ELF-1 (cell line): ENCODE data around the gene KRT25.
A peak's percentile ranks its signal among the peaks of the same experiment; 100 is the strongest.
"Not testable (repeated sequence)": the region's sequence is repeated elsewhere in the genome, so short reads cannot be mapped to it uniquely, and the experiment has no call there.

Experiments used
- DNase-seq: peaks from one replicate; pipeline ENCODE4 v3.0.0-alpha.2; 2016; ENCODE audit warnings: low read depth, low spot score

The KRT25 gene

GRCh38 chr17:40753804-40754203 is 1.3 kb downstream of the KRT25 start:
- DNase-seq = no peak

GRCh38 chr17:40751065-40751464 is 4.1 kb downstream of the KRT25 start:
- no peak for DNase-seq

GRCh38 chr17:40750391-40750790 is 4.7 kb downstream of the KRT25 start:
- no peak for DNase-seq

- DNase-seq = not testable (repeated sequence)
Measured at GRCh38 chr17:40748666-40749065, 6.5 kb downstream of the KRT25 start.

GRCh38 chr17:40738553-40738952 is 16.6 kb downstream of the KRT25 start:
- no peak for DNase-seq

GRCh38 chr17:40735016-40735415 is 20.1 kb downstream of the KRT25 start:
- no peak for DNase-seq

GRCh38 chr17:40734018-40734417 is 21.1 kb downstream of the KRT25 start:
- no peak for DNase-seq

GRCh38 chr17:40730970-40731369 is 24.2 kb downstream of the KRT25 start:
- DNase-seq = no peak

GRCh38 chr17:40727447-40728231 is 27.5 kb downstream of the KRT25 start:
- DNase-seq = no peak

GRCh38 chr17:40726919-40727318 is 28.2 kb downstream of the KRT25 start:
- no peak for DNase-seq

- DNase-seq = no peak
Measured at GRCh38 chr17:40724656-40725055, 30.5 kb downstream of the KRT25 start.

GRCh38 chr17:40722241-40722640 is 32.9 kb downstream of the KRT25 start:
- DNase-seq = no peak

- DNase-seq = no peak
Measured at GRCh38 chr17:40720899-40721298, 34.2 kb downstream of the KRT25 start.

GRCh38 chr17:40718930-40719329 is 36.2 kb downstream of the KRT25 start:
- no peak for DNase-seq

GRCh38 chr17:40717776-40718175 is 37.4 kb downstream of the KRT25 start:
- DNase-seq = no peak

- DNase-seq = no peak
Measured at GRCh38 chr17:40714473-40714872, 40.7 kb downstream of the KRT25 start.

- DNase-seq = no peak
Measured at GRCh38 chr17:40707745-40708144, 47.4 kb downstream of the KRT25 start.

GRCh38 chr17:40705584-40705983 is 49.5 kb downstream of the KRT25 start:
- no peak for DNase-seq

- DNase-seq = no peak
Measured at GRCh38 chr17:40703652-40704051, 51.5 kb downstream of the KRT25 start, which contains the start of gene KRT24. TSS of gene KRT24 (minus strand) at chr17:40703752. CDS start at chr17:40703693, 59 bp downstream.

- no peak for DNase-seq
Measured at GRCh38 chr17:40702271-40702670, 52.9 kb downstream of the KRT25 start.

GRCh38 chr17:40699853-40700252 is 55.3 kb downstream of the KRT25 start:
- no peak for DNase-seq

GRCh38 chr17:40699371-40699770 is 55.8 kb downstream of the KRT25 start:
- peak; percentile 14 for DNase-seq
